ENCODE measurements around the gene UBE2H. TPM values are rescaled to one million over a fixed set of nuclear protein-coding genes. Genes with fewer than 3 reads are reported as not detected.

UBE2H gene
- total RNA-seq, 1 donor from 2014 or later: 194 TPM

DNA sequence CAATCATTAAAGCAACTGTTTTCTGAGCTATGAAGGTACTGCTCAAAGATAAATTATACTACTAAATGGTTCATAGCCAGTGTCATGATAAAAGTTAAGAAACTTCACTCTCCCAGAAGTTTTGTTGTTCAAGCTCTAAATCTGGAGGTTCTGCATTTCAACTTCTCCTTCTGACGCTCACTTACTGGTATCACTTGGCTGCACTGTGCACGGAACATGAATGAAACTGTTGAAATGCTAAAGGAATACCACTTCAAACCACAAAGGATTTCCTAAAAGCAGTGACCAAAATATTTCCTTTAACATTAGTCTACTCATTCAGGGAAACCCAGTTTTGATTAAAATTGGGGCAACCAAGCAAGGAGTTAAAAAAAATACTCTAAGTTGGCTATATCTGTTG lies 93.6 kb downstream of the UBE2H start:
- peaks cover 33% of the 10 kb centered on the region for H3K4me1 ChIP-seq (ENCODE audit: insufficient read depth, low read length)
- no peak overlapping the region for H3K27ac Mint-ChIP-seq (ENCODE audit: unreplicated experiment)

GRCh38 chr7:129858490-129858889 lies 94.3 kb downstream of the UBE2H start:
- DNase-seq (ENCODE audit: low read depth) (no peak), FAIRE-seq (no peak)
- no peaks in the 10 kb centered on the region for H3K9me3 Mint-ChIP-seq (ENCODE audit: unreplicated experiment)
- Histone ChIP-seq H3K9ac (ENCODE audit: low read length) (no peak overlapping the region), H3K9me3 (ENCODE audit: insufficient read depth, low read depth, low read length) (no peaks in the 10 kb centered on the region), H3K4me2 (ENCODE audit: low read length) (no peak overlapping the region), H3K27me3 (ENCODE audit: insufficient read depth, low read length) (no peaks in the 10 kb centered on the region), H3K4me3 (ENCODE audit: insufficient read depth, low read depth, low read length) (no peak overlapping the region), H3K27ac (ENCODE audit: low read depth, low read length) (no peak overlapping the region), H4K20me1 (ENCODE audit: insufficient read depth, low read length) (peaks cover 45% of the 10 kb centered on the region), H3K79me2 (ENCODE audit: insufficient read depth, low read length) (peaks cover 84% of the 10 kb centered on the region), H3K36me3 (ENCODE audit: insufficient read depth, low read length) (peaks cover 10% of the 10 kb centered on the region), H3K4me1 (ENCODE audit: insufficient read depth, low read length) (peaks cover 40% of the 10 kb centered on the region), H2AFZ (ENCODE audit: low read depth, low read length) (no peak overlapping the region)
- H3K4me3 Mint-ChIP-seq (ENCODE audit: unreplicated experiment): peak overlapping the region; percentile 46
- H3K27ac Mint-ChIP-seq (ENCODE audit: unreplicated experiment): peak overlapping the region; percentile 21
- peaks cover 3% of the 10 kb centered on the region for H3K36me3 Mint-ChIP-seq (ENCODE audit: low read depth, unreplicated experiment)
- peaks cover 45% of the 10 kb centered on the region for H3K4me1 Mint-ChIP-seq (ENCODE audit: low read depth, unreplicated experiment)
- TF ChIP-seq EZH2 (IDR thresholded peaks at IDR 0.05; ENCODE audit: insufficient read depth, low read length) (no peak), CTCF (IDR thresholded peaks at IDR 0.05; ENCODE audit: insufficient read depth, low read depth, low read length) (no peak)
- no peaks in the 10 kb centered on the region for H3K27me3 Mint-ChIP-seq (ENCODE audit: low read depth, unreplicated experiment)

More for the DNA sequence above, 93.6 kb downstream of the UBE2H start:
- no peaks in the 10 kb centered on the region for H3K27me3 ChIP-seq (ENCODE audit: insufficient read depth, low read length)
- H3K9me3 ChIP-seq (ENCODE audit: insufficient read depth, low read depth, low read length): no peaks in the 10 kb centered on the region
- H2AFZ ChIP-seq (ENCODE audit: low read depth, low read length): no peak overlapping the region
- Mint-ChIP-seq H3K36me3 (ENCODE audit: low read depth, unreplicated experiment) (peaks cover 3% of the 10 kb centered on the region), H3K27me3 (ENCODE audit: low read depth, unreplicated experiment) (no peaks in the 10 kb centered on the region), H3K9me3 (ENCODE audit: unreplicated experiment) (no peaks in the 10 kb centered on the region), H3K4me3 (ENCODE audit: unreplicated experiment) (peak overlapping the region; percentile 47), H3K4me1 (ENCODE audit: low read depth, unreplicated experiment) (peaks cover 41% of the 10 kb centered on the region)
- FAIRE-seq (no peak), DNase-seq (ENCODE audit: low read depth) (peak; percentile 81)
- peaks cover 52% of the 10 kb centered on the region for H4K20me1 ChIP-seq (ENCODE audit: insufficient read depth, low read length)
- TF ChIP-seq EZH2 (IDR thresholded peaks at IDR 0.05; ENCODE audit: insufficient read depth, low read length) (no peak), CTCF (IDR thresholded peaks at IDR 0.05; ENCODE audit: insufficient read depth, low read depth, low read length) (no peak)
- H3K4me3 ChIP-seq (ENCODE audit: insufficient read depth, low read depth, low read length): no peak overlapping the region
- peaks cover 89% of the 10 kb centered on the region for H3K79me2 ChIP-seq (ENCODE audit: insufficient read depth, low read length)
- H3K27ac ChIP-seq (ENCODE audit: low read depth, low read length): no peak overlapping the region
- H3K9ac ChIP-seq (ENCODE audit: low read length): no peak overlapping the region
- H3K4me2 ChIP-seq (ENCODE audit: low read length): no peak overlapping the region
- peaks cover 10% of the 10 kb centered on the region for H3K36me3 ChIP-seq (ENCODE audit: insufficient read depth, low read length)

DNA sequence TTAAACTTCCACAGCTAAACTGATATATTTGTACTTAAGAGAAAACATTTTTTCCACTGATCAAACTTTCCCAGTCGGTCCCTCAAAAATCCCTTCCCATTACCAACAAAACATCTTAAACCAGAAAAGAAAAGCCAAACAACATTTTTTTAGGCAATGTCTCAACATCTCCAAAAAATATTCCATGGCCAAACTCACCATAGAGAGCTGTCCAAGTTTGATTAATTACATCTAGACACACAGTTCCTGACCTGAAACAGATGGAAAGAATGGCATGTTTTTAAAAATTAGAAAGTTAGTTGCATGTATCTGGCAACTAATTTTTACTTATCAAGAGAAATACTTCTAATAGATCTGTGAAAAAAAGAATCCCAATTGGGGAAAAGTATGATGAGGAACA lies 95.4 kb downstream of the UBE2H start:
- Histone ChIP-seq H4K20me1 (ENCODE audit: insufficient read depth, low read length) (peaks cover 36% of the 10 kb centered on the region), H3K4me1 (ENCODE audit: insufficient read depth, low read length) (peaks cover 42% of the 10 kb centered on the region)

More for the DNA sequence above, 95.4 kb downstream of the UBE2H start:
- Histone ChIP-seq H3K9ac (ENCODE audit: low read length) (no peak overlapping the region), H3K9me3 (ENCODE audit: insufficient read depth, low read depth, low read length) (no peaks in the 10 kb centered on the region), H3K27ac (ENCODE audit: low read depth, low read length) (no peak overlapping the region), H3K79me2 (ENCODE audit: insufficient read depth, low read length) (peaks cover 72% of the 10 kb centered on the region), H3K27me3 (ENCODE audit: insufficient read depth, low read length) (no peaks in the 10 kb centered on the region), H2AFZ (ENCODE audit: low read depth, low read length) (no peak overlapping the region), H3K36me3 (ENCODE audit: insufficient read depth, low read length) (peaks cover 10% of the 10 kb centered on the region), H3K4me3 (ENCODE audit: insufficient read depth, low read depth, low read length) (no peak overlapping the region), H3K4me2 (ENCODE audit: low read length) (no peak overlapping the region)
- no peak for TF ChIP-seq EZH2 (IDR thresholded peaks at IDR 0.05; ENCODE audit: insufficient read depth, low read length)
- TF ChIP-seq CTCF (IDR thresholded peaks at IDR 0.05; ENCODE audit: insufficient read depth, low read depth, low read length): no peak
- H3K4me3 Mint-ChIP-seq (ENCODE audit: unreplicated experiment): no peak overlapping the region
- H3K27me3 Mint-ChIP-seq (ENCODE audit: low read depth, unreplicated experiment): no peaks in the 10 kb centered on the region
- peak overlapping the region; percentile 71 for H3K27ac Mint-ChIP-seq (ENCODE audit: unreplicated experiment)
- peaks cover 42% of the 10 kb centered on the region for H3K4me1 Mint-ChIP-seq (ENCODE audit: low read depth, unreplicated experiment)
- peaks cover 3% of the 10 kb centered on the region for H3K36me3 Mint-ChIP-seq (ENCODE audit: low read depth, unreplicated experiment)
- H3K9me3 Mint-ChIP-seq (ENCODE audit: unreplicated experiment): no peaks in the 10 kb centered on the region
- DNase-seq (ENCODE audit: low read depth) (no peak), FAIRE-seq (no peak)
